ENCODE results near the gene NEURL2.
"Not testable (repeated sequence)": the region's sequence is repeated elsewhere in the genome, so short reads cannot be mapped to it uniquely, and the experiment has no call there.

Gene NEURL2

GRCh38 chr20:45933266-45934045 is 42.4 kb upstream of the NEURL2 start:
- Histone ChIP-seq H3K36me3 (ENCODE audit: control insufficient read depth in 2 of 2, insufficient read depth in 2 of 2, low read length in 2 of 2) (peaks cover 15 to 18% of the 10 kb centered on the region in 2 donors), H3K27me3 (ENCODE audit: control insufficient read depth in 2 of 2, insufficient read depth in 2 of 2, low read length in 2 of 2) (no peaks in the 10 kb centered on the region), H3K4me3 (ENCODE audit: low read length in 2 of 2) (peak overlapping the region; percentile 93 to 98), H3K4me1 (ENCODE audit: control insufficient read depth in 2 of 2, insufficient read depth in 2 of 2, low read length in 2 of 2) (peaks cover 10 to 14% of the 10 kb centered on the region in 2 donors), H3K9ac (ENCODE audit: low read depth in 1 of 2, low read length in 2 of 2) (peak overlapping the region; percentile 97 to 100), H3K27ac (ENCODE audit: low read depth in 2 of 2, low read length in 2 of 2) (peak overlapping the region; percentile 99 to 100), H3K9me3 (ENCODE audit: control insufficient read depth in 2 of 2, low read length in 2 of 2) (no peaks in the 10 kb centered on the region)

GRCh38 chr20:45931680-45932079 is 40.7 kb upstream of the NEURL2 start:
- not testable (repeated sequence) for H3K27me3 ChIP-seq (ENCODE audit: control insufficient read depth in 2 of 2, insufficient read depth in 2 of 2, low read length in 2 of 2); H3K9me3 ChIP-seq (ENCODE audit: control insufficient read depth in 2 of 2, low read length in 2 of 2); H3K9ac ChIP-seq (ENCODE audit: low read depth in 1 of 2, low read length in 2 of 2); H3K36me3 ChIP-seq (ENCODE audit: control insufficient read depth in 2 of 2, insufficient read depth in 2 of 2, low read length in 2 of 2); H3K27ac ChIP-seq (ENCODE audit: low read depth in 2 of 2, low read length in 2 of 2); H3K4me3 ChIP-seq (ENCODE audit: low read length in 2 of 2)
- peaks cover 10 to 14% of the 10 kb centered on the region in 2 donors for H3K4me1 ChIP-seq (ENCODE audit: control insufficient read depth in 2 of 2, insufficient read depth in 2 of 2, low read length in 2 of 2)

GRCh38 chr20:45927071-45927878 is 36.3 kb upstream of the NEURL2 start:
- no peaks in the 10 kb centered on the region for H3K27me3 ChIP-seq (ENCODE audit: control insufficient read depth in 2 of 2, insufficient read depth in 2 of 2, low read length in 2 of 2)

GRCh38 chr20:45926731-45927070 is 35.7 kb upstream of the NEURL2 start:
- H3K9ac ChIP-seq (ENCODE audit: low read depth in 1 of 2, low read length in 2 of 2), result no peak overlapping the region
- H3K27me3 ChIP-seq (ENCODE audit: control insufficient read depth in 2 of 2, insufficient read depth in 2 of 2, low read length in 2 of 2), result no peaks in the 10 kb centered on the region
- no peaks in the 10 kb centered on the region for H3K36me3 ChIP-seq (ENCODE audit: control insufficient read depth in 2 of 2, insufficient read depth in 2 of 2, low read length in 2 of 2)
- H3K4me3 ChIP-seq (ENCODE audit: low read length in 2 of 2), result no peak overlapping the region
- H3K9me3 ChIP-seq (ENCODE audit: control insufficient read depth in 2 of 2, low read length in 2 of 2), result no peaks in the 10 kb centered on the region
- no peaks in the 10 kb centered on the region for H3K4me1 ChIP-seq (ENCODE audit: control insufficient read depth in 2 of 2, insufficient read depth in 2 of 2, low read length in 2 of 2)
- no peak overlapping the region for H3K27ac ChIP-seq (ENCODE audit: low read depth in 2 of 2, low read length in 2 of 2)

More at GRCh38 chr20:45927071-45927878, 36.3 kb upstream of the NEURL2 start:
- Histone ChIP-seq H3K36me3 (ENCODE audit: control insufficient read depth in 2 of 2, insufficient read depth in 2 of 2, low read length in 2 of 2) (no peaks in the 10 kb centered on the region), H3K4me3 (ENCODE audit: low read length in 2 of 2) (no peak overlapping the region), H3K4me1 (ENCODE audit: control insufficient read depth in 2 of 2, insufficient read depth in 2 of 2, low read length in 2 of 2) (no peaks in the 10 kb centered on the region), H3K9me3 (ENCODE audit: control insufficient read depth in 2 of 2, low read length in 2 of 2) (no peaks in the 10 kb centered on the region), H3K9ac (ENCODE audit: low read depth in 1 of 2, low read length in 2 of 2) (no peak overlapping the region), H3K27ac (ENCODE audit: low read depth in 2 of 2, low read length in 2 of 2) (no peak overlapping the region)

GRCh38 chr20:45925821-45926506 is 35.0 kb upstream of the NEURL2 start:
- Histone ChIP-seq H3K9me3 (ENCODE audit: control insufficient read depth in 2 of 2, low read length in 2 of 2) (no peaks in the 10 kb centered on the region), H3K4me1 (ENCODE audit: control insufficient read depth in 2 of 2, insufficient read depth in 2 of 2, low read length in 2 of 2) (no peaks in the 10 kb centered on the region), H3K9ac (ENCODE audit: low read depth in 1 of 2, low read length in 2 of 2) (no peak overlapping the region), H3K36me3 (ENCODE audit: control insufficient read depth in 2 of 2, insufficient read depth in 2 of 2, low read length in 2 of 2) (no peaks in the 10 kb centered on the region), H3K4me3 (ENCODE audit: low read length in 2 of 2) (no peak overlapping the region), H3K27me3 (ENCODE audit: control insufficient read depth in 2 of 2, insufficient read depth in 2 of 2, low read length in 2 of 2) (no peaks in the 10 kb centered on the region), H3K27ac (ENCODE audit: low read depth in 2 of 2, low read length in 2 of 2) (no peak overlapping the region)

GRCh38 chr20:45924391-45925261 is 33.6 kb upstream of the NEURL2 start:
- H3K27me3 ChIP-seq (ENCODE audit: control insufficient read depth in 2 of 2, insufficient read depth in 2 of 2, low read length in 2 of 2), result no peaks in the 10 kb centered on the region
- H3K4me1 ChIP-seq (ENCODE audit: control insufficient read depth in 2 of 2, insufficient read depth in 2 of 2, low read length in 2 of 2), result peaks cover 0 to under 1% of the 10 kb centered on the region in 2 donors
- peak overlapping the region; percentile 0 to 24 for H3K9ac ChIP-seq (ENCODE audit: low read depth in 1 of 2, low read length in 2 of 2)
- no peak overlapping the region for H3K4me3 ChIP-seq (ENCODE audit: low read length in 2 of 2)
- H3K9me3 ChIP-seq (ENCODE audit: control insufficient read depth in 2 of 2, low read length in 2 of 2), result no peaks in the 10 kb centered on the region
- H3K36me3 ChIP-seq (ENCODE audit: control insufficient read depth in 2 of 2, insufficient read depth in 2 of 2, low read length in 2 of 2), result no peaks in the 10 kb centered on the region
- H3K27ac ChIP-seq (ENCODE audit: low read depth in 2 of 2, low read length in 2 of 2), result peak overlapping the region; percentile 58 to 60

- peaks cover 2 to 6% of the 10 kb centered on the region in 2 donors for H3K4me1 ChIP-seq (ENCODE audit: control insufficient read depth in 2 of 2, insufficient read depth in 2 of 2, low read length in 2 of 2)
- H3K36me3 ChIP-seq (ENCODE audit: control insufficient read depth in 2 of 2, insufficient read depth in 2 of 2, low read length in 2 of 2), result no peaks in the 10 kb centered on the region
- H3K27ac ChIP-seq (ENCODE audit: low read depth in 2 of 2, low read length in 2 of 2), result no peak overlapping the region
- H3K4me3 ChIP-seq (ENCODE audit: low read length in 2 of 2), result no peak overlapping the region
- no peaks in the 10 kb centered on the region for H3K9me3 ChIP-seq (ENCODE audit: control insufficient read depth in 2 of 2, low read length in 2 of 2)
- H3K9ac ChIP-seq (ENCODE audit: low read depth in 1 of 2, low read length in 2 of 2), result no peak overlapping the region
- no peaks in the 10 kb centered on the region for H3K27me3 ChIP-seq (ENCODE audit: control insufficient read depth in 2 of 2, insufficient read depth in 2 of 2, low read length in 2 of 2)
Measured at GRCh38 chr20:45921337-45922189, 30.6 kb upstream of the NEURL2 start.

- no peak overlapping the region for H3K9ac ChIP-seq (ENCODE audit: low read depth in 1 of 2, low read length in 2 of 2)
- H3K4me1 ChIP-seq (ENCODE audit: control insufficient read depth in 2 of 2, insufficient read depth in 2 of 2, low read length in 2 of 2), result peaks cover 2 to 6% of the 10 kb centered on the region in 2 donors
- no peaks in the 10 kb centered on the region for H3K27me3 ChIP-seq (ENCODE audit: control insufficient read depth in 2 of 2, insufficient read depth in 2 of 2, low read length in 2 of 2)
- H3K27ac ChIP-seq (ENCODE audit: low read depth in 2 of 2, low read length in 2 of 2), result peak overlapping the region in 1 of 2 donors; percentile 63
- H3K4me3 ChIP-seq (ENCODE audit: low read length in 2 of 2), result no peak overlapping the region
- no peaks in the 10 kb centered on the region for H3K36me3 ChIP-seq (ENCODE audit: control insufficient read depth in 2 of 2, insufficient read depth in 2 of 2, low read length in 2 of 2)
- H3K9me3 ChIP-seq (ENCODE audit: control insufficient read depth in 2 of 2, low read length in 2 of 2), result no peaks in the 10 kb centered on the region
Measured at GRCh38 chr20:45920462-45921336, 29.7 kb upstream of the NEURL2 start.

Measured in mucosa of rectum (tissue), 2 donors.